DOHH2 (cell line): Measurements from ENCODE around the gene CWC27.

Experiments
- CTCF ChIP-seq: fragments of 200-600 bp; sonication (generic); IDR thresholded peaks from one replicate; pipeline ENCODE4 v1.5.1; 2014; ENCODE audit warnings: antibody characterized with exemption, mild to moderate bottlenecking, low read depth, low read length; ENCODE audit not compliant: poor library complexity, severe bottlenecking
- EZH2phosphoT487 ChIP-seq: fragments of 200-600 bp; sonication (generic); IDR thresholded peaks from 2 replicates; pipeline ENCODE4 v1.6.1; 2017; ENCODE audit warnings: borderline replicate concordance, mild to moderate bottlenecking, antibody characterized with exemption, low read length, moderate library complexity, mixed read lengths

GRCh38 chr5:64972591-64972990 is 203.9 kb downstream of the CWC27 start:
- TF ChIP-seq CTCF (no peak), EZH2phosphoT487 (no peak)
